Endothelial cell of umbilical vein (primary cell): ENCODE results near the gene ZNF488. TPM values are rescaled to one million over a fixed set of nuclear protein-coding genes. Genes with fewer than 3 reads are reported as not detected.

Source experiments
- BruUV-seq: library from RNA; stranded (reverse); fragments of 400-500 nt; replicated peaks from 2 replicates; lab custom pipeline; 2021; lab: Mats Ljungman, UMichigan
- CTCF ChIA-PET: fragments of 300-600, 350-600 bp; sonication (Branson Sonifier 250); formaldehyde crosslinking; loops from one replicate; lab custom pipeline; 2021; ENCODE audit warnings: antibody characterized with exemption, inconsistent platforms; lab: Charles Lee
- POLR2A ChIA-PET: fragments of 300-600, 350-600 bp; sonication (Branson Sonifier 250); formaldehyde crosslinking; loops from one replicate; lab custom pipeline; 2021; ENCODE audit warnings: antibody characterized with exemption, inconsistent platforms; lab: Charles Lee
- DNase-seq: peaks from one replicate; pipeline ENCODE4 v3.0.0-alpha.2; 2011; ENCODE audit warnings: low read depth, low spot score
- FAIRE-seq: peaks from 2 replicates; lab custom pipeline; 2011; peaks lifted over from hg19 to GRCh38; lab: Jason Lieb, UNC
- H2AFZ ChIP-seq: 2 replicates; pipeline ENCODE4 v1.6.0; 2012; ENCODE audit warnings: low read depth, low read length, control low read depth, inconsistent platforms
- H3K27ac ChIP-seq: 2 replicates; pipeline ENCODE4 v1.5.1; 2011; ENCODE audit warnings: low read depth, mild to moderate bottlenecking, control low read depth, low read length, moderate library complexity; ENCODE audit not compliant: insufficient read depth
- H3K27me3 ChIP-seq, 2 experiments: 2 replicates each; pipeline versions ENCODE4 v1.6.0 to v1.6.1; 2011; ENCODE audit warnings: low read length in 2 of 2, mixed read lengths in 1 of 2; ENCODE audit not compliant: control insufficient read depth in 2 of 2, insufficient read depth in 2 of 2
- H3K36me3 ChIP-seq, 2 experiments: 2 replicates in 1 of 2; 3 replicates in 1 of 2; pipeline ENCODE4 v1.5.1; 2011; ENCODE audit warnings: low read length in 2 of 2, mild to moderate bottlenecking in 1 of 2, moderate library complexity in 1 of 2; ENCODE audit not compliant: control insufficient read depth in 2 of 2, insufficient read depth in 2 of 2; ENCODE audit errors: extremely low read depth in 1 of 2
- H3K4me1 ChIP-seq: 3 replicates; pipeline ENCODE4 v1.5.1; 2011; ENCODE audit warnings: mild to moderate bottlenecking, low read length; ENCODE audit not compliant: control insufficient read depth, insufficient read depth; ENCODE audit errors: extremely low read depth
- H3K4me2 ChIP-seq: 2 replicates; pipeline ENCODE4 v1.6.1; 2011; ENCODE audit warnings: low read length, control low read depth, mixed read lengths; ENCODE audit not compliant: insufficient read depth
- H3K4me3 ChIP-seq, 3 experiments: fragments of 200-600 bp in 1 of 3; sonication (generic), shearing (Covaris generic) in 1 of 3; replicated peaks in 1 of 3; 2 replicates each; pipeline ENCODE4 v1.5.1; 2011 to 2016; ENCODE audit warnings: control low read depth in 3 of 3, low read length in 3 of 3, mild to moderate bottlenecking in 2 of 3, inconsistent platforms in 1 of 3, low read depth in 1 of 3, moderate library complexity in 1 of 3; ENCODE audit not compliant: insufficient read depth in 1 of 3
- H3K79me2 ChIP-seq: 2 replicates; pipeline ENCODE4 v1.6.0; 2012; ENCODE audit warnings: low read length, inconsistent platforms; ENCODE audit not compliant: control insufficient read depth, insufficient read depth
- H3K9ac ChIP-seq: replicated peaks from 2 replicates; pipeline ENCODE3; 2011; ENCODE audit warnings: low read length, control low read depth; ENCODE audit not compliant: insufficient read depth; ENCODE audit errors: extremely low read depth
- H3K9me1 ChIP-seq: replicated peaks from 3 replicates; pipeline ENCODE4 v1.6.0; 2011; ENCODE audit warnings: mild to moderate bottlenecking, low read length; ENCODE audit not compliant: control insufficient read depth, insufficient read depth; ENCODE audit errors: extremely low read depth
- H3K9me3 ChIP-seq: replicated peaks from 2 replicates; pipeline ENCODE4 v1.5.1; 2012; ENCODE audit warnings: low read length, inconsistent platforms; ENCODE audit not compliant: control insufficient read depth, insufficient read depth
- H4K20me1 ChIP-seq: replicated peaks from 2 replicates; pipeline ENCODE3; 2011; ENCODE audit warnings: mild to moderate bottlenecking, low read length; ENCODE audit not compliant: control insufficient read depth, insufficient read depth; ENCODE audit errors: extremely low read depth
- CTCF ChIP-seq, 2 donors: IDR thresholded peaks; 1 replicate in 1 of 2; 2 replicates in 1 of 2; pipeline ENCODE4 v1.5.1; 2011; ENCODE audit warnings: low read length in 2 of 2, mild to moderate bottlenecking in 2 of 2, moderate library complexity in 2 of 2, control low read depth in 1 of 2, inconsistent platforms in 1 of 2, low read depth in 1 of 2; ENCODE audit not compliant: insufficient read depth in 1 of 2; ENCODE audit errors: extremely low read depth in 1 of 2
- EZH2 ChIP-seq: IDR thresholded peaks from 2 replicates; pipeline ENCODE4 v1.6.1; 2012; ENCODE audit warnings: borderline replicate concordance, low read depth, mild to moderate bottlenecking, moderate library complexity, low read length, inconsistent platforms; ENCODE audit not compliant: severe bottlenecking
- FOS ChIP-seq: IDR thresholded peaks from 2 replicates; pipeline ENCODE4 v1.6.1; 2011; ENCODE audit warnings: mild to moderate bottlenecking, low read length, moderate library complexity, borderline replicate concordance; ENCODE audit not compliant: insufficient read depth
- GATA2 ChIP-seq: IDR thresholded peaks from 2 replicates; pipeline ENCODE4 v1.7.0; 2011; ENCODE audit warnings: low read depth, mild to moderate bottlenecking, moderate library complexity, mixed read lengths, low read length; ENCODE audit not compliant: insufficient read length, insufficient read depth
- MAX ChIP-seq: IDR thresholded peaks from 2 replicates; pipeline ENCODE4 v1.6.1; 2011; ENCODE audit not compliant: insufficient read depth, insufficient read length
- MYC ChIP-seq: IDR thresholded peaks from one replicate; pipeline ENCODE4 v1.6.1; 2011; ENCODE audit warnings: mild to moderate bottlenecking, low read depth, low read length
- POLR2A ChIP-seq: IDR thresholded peaks from 2 replicates; pipeline ENCODE4 v1.6.1; 2012; ENCODE audit warnings: low read depth, mild to moderate bottlenecking, control low read depth, low read length
- POLR2AphosphoS5 ChIP-seq: IDR thresholded peaks from 2 replicates; pipeline ENCODE4 v1.6.1; 2012; ENCODE audit warnings: low read depth, mild to moderate bottlenecking, control low read depth, low read length, moderate library complexity; ENCODE audit not compliant: insufficient read depth
- dilution Hi-C: fragments of 300-500 bp; cut with MboI; formaldehyde crosslinking; loops from one replicate; pipeline ENCODE4 v1.15.0; 2019; ENCODE audit warnings: low sequenced_read_pairs; ENCODE audit not compliant: extremely low pct_ligation_motif_present
- intact Hi-C: fragments of 100-400 bp; cut with micrococcal nuclease; formaldehyde crosslinking; loops from one replicate; pipeline ENCODE4 v1.10.0; 2022
- polyA plus RNA-seq, 4 experiments: library from polyadenylated mRNA; depleted of rRNA in 3 of 4; stranded (reverse) in 3 of 4; unstranded in 1 of 4; fragments of >200 nt; gene quantifications; 2 replicates each; pipeline versions ENCODE4 v1.2.1 to v1.2.3, GENCODE V29; 2011 to 2012; ENCODE audit warnings: missing spikeins in 1 of 4
- total RNA-seq: library from RNA; stranded (reverse); gene quantifications from 2 replicates; pipeline ENCODE4 v1.2.3, GENCODE V29; 2021

ZNF488 gene
- total and polyA plus RNA-seq, 2 donors (not counting 3 experiments of a cell fraction or from before 2014, with no cell fraction given), result 0.21 to 0.38 TPM

DNA sequence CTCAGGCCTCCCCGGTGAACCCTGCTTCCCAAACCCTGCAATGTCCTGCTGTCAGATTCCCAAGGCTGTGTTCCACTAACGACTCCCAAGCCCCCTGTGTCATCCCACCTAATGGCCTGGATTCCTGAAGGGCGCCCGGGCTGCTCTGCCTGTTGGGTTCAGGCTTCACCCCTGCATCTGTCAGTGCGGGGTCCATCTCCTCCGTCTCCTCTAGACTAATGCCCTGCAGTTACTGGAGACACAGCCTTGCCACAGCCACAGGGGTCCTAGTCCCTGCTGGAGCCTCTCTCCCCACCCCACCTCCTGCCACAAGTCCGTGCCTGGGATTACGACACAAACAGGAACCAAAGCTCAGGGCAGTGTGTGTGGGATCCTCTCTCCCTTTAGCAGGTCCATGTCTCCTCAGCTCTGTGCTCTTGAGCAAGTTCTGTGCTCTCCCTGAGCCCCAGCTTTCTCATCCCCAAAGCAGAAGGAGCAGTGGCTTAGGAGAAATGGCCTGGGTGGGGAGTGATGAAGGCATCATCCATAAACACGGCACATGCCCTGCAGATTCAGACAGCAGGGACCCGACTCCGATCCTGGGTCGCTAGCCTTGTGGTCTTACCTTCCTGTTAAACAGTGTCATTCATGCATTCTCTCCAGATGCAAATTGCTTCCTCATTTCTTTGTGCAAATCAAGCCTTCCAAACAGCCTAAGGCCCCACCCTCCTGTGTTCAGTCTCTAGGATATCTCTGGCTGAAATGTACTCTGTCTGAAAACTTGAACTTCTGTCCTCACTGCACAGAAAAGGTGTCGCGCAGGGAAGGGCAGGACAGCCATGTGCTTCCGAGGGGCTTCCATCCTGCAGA lies 44.1 kb downstream of the ZNF488 start:
- intact Hi-C loops (loop anchor here (1.0 kb wide), 2 partner anchors 293 to 316 kb away; no protein-coding TSS in a partner anchor), dilution Hi-C loops (no loop called here)
- no peaks in the 10 kb centered on the region for H3K4me1 ChIP-seq
- peaks cover 0 to 8% of the 10 kb centered on the region in 2 experiments for H3K27me3 ChIP-seq
- H3K4me2 ChIP-seq, result no peak overlapping the region
- H3K79me2 ChIP-seq, result no peaks in the 10 kb centered on the region
- ChIA-PET CTCF (interaction anchor here (0.6 to 2.2 kb wide), 21 partner anchors 10 to 347 kb away, joined by 3 to 49 read pairs (median 4); partner anchors contain the start of gene GDF2), POLR2A (no interaction called here)
- FAIRE-seq (no peak), DNase-seq (no peak)
- BruUV-seq, result no TSS peak
- H3K4me3 ChIP-seq, result no peak overlapping the region
- H3K27ac ChIP-seq, result no peak overlapping the region
- no peak overlapping the region for H3K9ac ChIP-seq
- H3K9me1 ChIP-seq, result no peaks in the 10 kb centered on the region
- H3K9me3 ChIP-seq, result no peaks in the 10 kb centered on the region
- H3K36me3 ChIP-seq, result no peaks in the 10 kb centered on the region
- H2AFZ ChIP-seq, result no peak overlapping the region
- TF ChIP-seq CTCF (IDR thresholded peaks at IDR 0.05; ENCODE audit: extremely low read depth in 1 of 2, insufficient read depth in 1 of 2, low read depth in 1 of 2, low read length in 2 of 2), result no peak
- TF ChIP-seq GATA2, result no peak
- no peak for TF ChIP-seq EZH2
- TF ChIP-seq POLR2AphosphoS5, result no peak
- TF ChIP-seq FOS, result no peak
- TF ChIP-seq POLR2A, result no peak
- no peak for TF ChIP-seq MAX
- TF ChIP-seq MYC, result no peak
- H4K20me1 ChIP-seq, result no peaks in the 10 kb centered on the region
